B cell (primary cell): ENCODE results near the gene ZNF570.

Experiments used
- CTCF ChIP-seq: fragments of 200-600 bp; IDR thresholded peaks from one replicate; pipeline ENCODE4 v1.8.0; 2022; ENCODE audit warnings: antibody characterized with exemption, mild to moderate bottlenecking
- EZH2 ChIP-seq: IDR thresholded peaks from 2 replicates; pipeline ENCODE4 v1.6.1; 2012; ENCODE audit warnings: borderline replicate concordance, low read depth, mild to moderate bottlenecking, moderate library complexity, low read length; ENCODE audit not compliant: insufficient read depth, poor library complexity, severe bottlenecking

GRCh38 chr19:37472165-37472564 lies 3.0 kb downstream of the ZNF570 start:
- TF ChIP-seq CTCF (no peak), EZH2 (no peak)
